ENCODE data around the gene FUT8. TPM values are rescaled to one million over a fixed set of nuclear protein-coding genes. Genes with fewer than 3 reads are reported as not detected.

The FUT8 gene
- total and polyA plus RNA-seq, 2 experiments from 2014 or later, result 26.6 to 67.5 TPM

DNA sequence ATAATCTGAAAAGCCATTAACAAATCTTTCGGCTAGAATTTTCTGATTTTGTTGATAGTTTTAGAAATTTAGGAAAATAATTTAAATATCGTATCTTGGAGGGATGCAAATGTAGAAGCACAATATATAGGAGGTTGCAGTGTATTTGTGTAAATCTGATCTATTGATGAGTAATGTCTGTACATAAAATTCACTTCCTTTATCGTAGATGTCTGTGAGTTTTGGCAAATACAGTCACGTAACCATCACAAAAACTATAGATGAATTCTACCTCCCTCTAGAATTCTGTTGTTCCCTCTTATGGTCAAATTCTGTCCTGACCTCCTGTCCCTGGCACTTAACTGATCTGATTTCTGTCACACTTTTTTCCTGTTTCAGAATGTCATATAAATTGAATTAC is 151.8 kb downstream of the FUT8 start:
- Histone ChIP-seq H3K27ac (no peak overlapping the region), H3K4me2 (no peak overlapping the region), H3K9me2 (replicated peaks; ENCODE audit: insufficient read depth) (no peaks in the 10 kb centered on the region), H4K20me1 (ENCODE audit: insufficient read depth, poor library complexity, severe bottlenecking) (no peaks in the 10 kb centered on the region), H3K9me3 (ENCODE audit: low read depth) (no peaks in the 10 kb centered on the region), H3K4me1 (ENCODE audit: insufficient read depth) (no peaks in the 10 kb centered on the region), H3K36me3 (replicated peaks; ENCODE audit: insufficient read depth, low read depth) (no peaks in the 10 kb centered on the region), H3K27me3 (no peaks in the 10 kb centered on the region), H3K79me2 (no peaks in the 10 kb centered on the region), H2AFZ (no peak overlapping the region), H3K4me3 (no peak overlapping the region)
- WGBS (ENCODE audit: low lambda C conversion rate, missing lambda C conversion rate), result 96% methylated on average over 4 of the region's 4 CpGs
- no peak for TF ChIP-seq EZH2 (IDR thresholded peaks at IDR 0.05; ENCODE audit: borderline replicate concordance)
- TF ChIP-seq EZH2phosphoT487 (IDR thresholded peaks at IDR 0.05; ENCODE audit: low read depth, severe bottlenecking, unreplicated experiment), result no peak
- TF ChIP-seq, protein P1, sequence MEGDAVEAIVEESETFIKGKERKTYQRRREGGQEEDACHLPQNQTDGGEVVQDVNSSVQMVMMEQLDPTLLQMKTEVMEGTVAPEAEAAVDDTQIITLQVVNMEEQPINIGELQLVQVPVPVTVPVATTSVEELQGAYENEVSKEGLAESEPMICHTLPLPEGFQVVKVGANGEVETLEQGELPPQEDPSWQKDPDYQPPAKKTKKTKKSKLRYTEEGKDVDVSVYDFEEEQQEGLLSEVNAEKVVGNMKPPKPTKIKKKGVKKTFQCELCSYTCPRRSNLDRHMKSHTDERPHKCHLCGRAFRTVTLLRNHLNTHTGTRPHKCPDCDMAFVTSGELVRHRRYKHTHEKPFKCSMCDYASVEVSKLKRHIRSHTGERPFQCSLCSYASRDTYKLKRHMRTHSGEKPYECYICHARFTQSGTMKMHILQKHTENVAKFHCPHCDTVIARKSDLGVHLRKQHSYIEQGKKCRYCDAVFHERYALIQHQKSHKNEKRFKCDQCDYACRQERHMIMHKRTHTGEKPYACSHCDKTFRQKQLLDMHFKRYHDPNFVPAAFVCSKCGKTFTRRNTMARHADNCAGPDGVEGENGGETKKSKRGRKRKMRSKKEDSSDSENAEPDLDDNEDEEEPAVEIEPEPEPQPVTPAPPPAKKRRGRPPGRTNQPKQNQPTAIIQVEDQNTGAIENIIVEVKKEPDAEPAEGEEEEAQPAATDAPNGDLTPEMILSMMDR (IDR thresholded peaks at IDR 0.05; ENCODE audit: poor library complexity), result no peak
- DNase-seq (ENCODE audit: low spot score), result no peak

DNA sequence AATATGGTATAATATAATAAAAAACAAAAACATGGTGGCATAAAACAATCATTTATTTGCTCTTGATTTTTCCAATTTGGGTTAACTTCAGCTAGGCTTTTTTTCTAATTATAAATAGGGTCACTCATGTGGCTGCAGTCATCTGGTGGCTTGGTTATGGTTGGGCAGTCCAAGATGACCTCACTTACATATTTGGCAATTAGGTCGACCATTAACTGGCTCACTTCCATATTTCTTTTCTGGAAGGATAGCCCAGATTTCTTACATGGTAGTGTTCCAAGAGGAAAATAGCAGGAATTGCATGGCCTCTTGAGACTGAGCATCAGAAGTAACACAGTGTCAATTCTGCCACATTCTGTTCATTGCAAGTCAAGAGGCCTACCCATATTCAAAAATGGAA is 153.4 kb downstream of the FUT8 start:
- Histone ChIP-seq H4K20me1 (ENCODE audit: insufficient read depth, poor library complexity, severe bottlenecking) (no peaks in the 10 kb centered on the region), H2AFZ (no peak overlapping the region), H3K36me3 (replicated peaks; ENCODE audit: insufficient read depth, low read depth) (no peaks in the 10 kb centered on the region), H3K9me3 (ENCODE audit: low read depth) (no peaks in the 10 kb centered on the region), H3K9me2 (replicated peaks; ENCODE audit: insufficient read depth) (no peaks in the 10 kb centered on the region), H3K4me2 (no peak overlapping the region), H3K4me1 (ENCODE audit: insufficient read depth) (no peaks in the 10 kb centered on the region), H3K27me3 (no peaks in the 10 kb centered on the region), H3K4me3 (no peak overlapping the region), H3K27ac (no peak overlapping the region), H3K79me2 (no peaks in the 10 kb centered on the region)
- no peak for DNase-seq (ENCODE audit: low spot score)
- WGBS (ENCODE audit: low lambda C conversion rate, missing lambda C conversion rate), result 97% methylated on average over 1 of the region's 1 CpG
- TF ChIP-seq, protein P1 (IDR thresholded peaks at IDR 0.05; ENCODE audit: poor library complexity), result no peak
- TF ChIP-seq EZH2phosphoT487 (IDR thresholded peaks at IDR 0.05; ENCODE audit: low read depth, severe bottlenecking, unreplicated experiment) (no peak), EZH2 (IDR thresholded peaks at IDR 0.05; ENCODE audit: borderline replicate concordance) (no peak)

DNA sequence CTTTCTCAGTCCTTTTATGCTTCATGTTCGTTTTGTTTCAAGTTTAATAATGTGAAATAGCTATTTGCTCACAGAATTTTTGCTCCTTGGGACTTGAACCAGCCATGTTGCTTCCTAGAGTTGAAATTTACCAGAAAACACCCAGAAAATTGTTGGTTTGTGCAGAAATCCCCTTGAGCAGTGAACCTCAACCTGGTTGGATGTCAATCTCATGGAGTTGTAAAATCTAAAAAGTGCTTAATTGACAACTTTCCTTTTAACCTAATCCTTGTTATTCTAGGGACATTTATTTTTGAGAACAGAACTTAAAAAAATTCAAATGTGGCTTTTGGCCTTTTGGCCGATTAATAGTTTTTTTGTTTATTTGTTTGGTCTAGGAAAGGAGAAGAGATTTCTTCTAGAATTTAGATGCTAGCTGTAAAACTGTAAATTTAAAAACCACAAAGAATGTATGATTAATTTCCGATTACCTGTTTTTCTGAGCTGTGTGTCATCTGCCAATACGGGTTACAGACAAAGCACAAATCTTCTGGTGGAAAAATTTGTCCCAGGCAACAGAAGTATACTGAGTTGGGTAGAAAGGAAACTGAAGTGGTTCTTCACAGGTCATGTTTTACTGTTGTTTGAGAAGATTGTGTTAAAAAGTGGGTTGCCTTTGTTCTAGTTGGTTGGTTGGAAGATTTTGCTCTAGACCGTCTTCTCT is 154.4 kb downstream of the FUT8 start:
- H2AFZ ChIP-seq, result no peak overlapping the region
- WGBS (ENCODE audit: low lambda C conversion rate, missing lambda C conversion rate), result 92% methylated on average over 5 of the region's 5 CpGs
- DNase-seq (ENCODE audit: low spot score), result no peak
- no peaks in the 10 kb centered on the region for H3K36me3 ChIP-seq (replicated peaks; ENCODE audit: insufficient read depth, low read depth)
- no peak overlapping the region for H3K27ac ChIP-seq
- H3K4me2 ChIP-seq, result no peak overlapping the region
- H3K4me1 ChIP-seq (ENCODE audit: insufficient read depth), result no peaks in the 10 kb centered on the region
- H3K27me3 ChIP-seq, result no peaks in the 10 kb centered on the region
- H3K4me3 ChIP-seq, result no peak overlapping the region
- no peaks in the 10 kb centered on the region for H4K20me1 ChIP-seq (ENCODE audit: insufficient read depth, poor library complexity, severe bottlenecking)
- TF ChIP-seq EZH2 (IDR thresholded peaks at IDR 0.05; ENCODE audit: borderline replicate concordance) (no peak), EZH2phosphoT487 (IDR thresholded peaks at IDR 0.05; ENCODE audit: low read depth, severe bottlenecking, unreplicated experiment) (no peak)
- TF ChIP-seq, protein P1 (IDR thresholded peaks at IDR 0.05; ENCODE audit: poor library complexity), result no peak
- no peaks in the 10 kb centered on the region for H3K79me2 ChIP-seq
- H3K9me3 ChIP-seq (ENCODE audit: low read depth), result no peaks in the 10 kb centered on the region
- H3K9me2 ChIP-seq (replicated peaks; ENCODE audit: insufficient read depth), result no peaks in the 10 kb centered on the region

All from hepatocyte (in vitro differentiated cells).